GM21390 (cell line): ENCODE measurements around the gene SVOP.
"Not testable (repeated sequence)": the region's sequence is repeated elsewhere in the genome, so short reads cannot be mapped to it uniquely, and the experiment has no call there.

Experiments used
- ATAC-seq: cut with Tn5 transposase; IDR thresholded peaks from one replicate; pipeline ENCODE4 v1.9.1; 2021; ENCODE audit not compliant: unreplicated experiment

The SVOP gene

GRCh38 chr12:108896336-108896735 lies 124.5 kb downstream of the SVOP start:
- ATAC-seq = no peak

GRCh38 chr12:108895220-108895802 lies 125.6 kb downstream of the SVOP start:
- ATAC-seq = no peak

GRCh38 chr12:108890208-108890607 lies 130.7 kb downstream of the SVOP start:
- no peak for ATAC-seq

GRCh38 chr12:108888031-108888430 lies 132.8 kb downstream of the SVOP start:
- no peak for ATAC-seq

GRCh38 chr12:108886873-108887629 lies 133.8 kb downstream of the SVOP start:
- no peak for ATAC-seq

GRCh38 chr12:108884116-108885012 lies 136.5 kb downstream of the SVOP start:
- no peak for ATAC-seq

GRCh38 chr12:108881953-108882352 lies 138.9 kb downstream of the SVOP start:
- ATAC-seq = no peak

- no peak for ATAC-seq
Measured at GRCh38 chr12:108879615-108880254, 141.1 kb downstream of the SVOP start, which contains the start of gene DAO. Gene DAO (plus strand): TSS chr12:108880092. CDS start chr12:108885007, 4,915 bp downstream.

- ATAC-seq = no peak
Measured at GRCh38 chr12:108876550-108876949, 144.3 kb downstream of the SVOP start.

GRCh38 chr12:108875682-108876361 lies 145.0 kb downstream of the SVOP start:
- ATAC-seq = no peak

- no peak for ATAC-seq
Measured at GRCh38 chr12:108875280-108875679, 145.6 kb downstream of the SVOP start.

GRCh38 chr12:108868781-108869180 lies 152.1 kb downstream of the SVOP start:
- ATAC-seq = no peak

- ATAC-seq = not testable (repeated sequence)
Measured at GRCh38 chr12:108866083-108866482, 154.8 kb downstream of the SVOP start.

- ATAC-seq = no peak
Measured at GRCh38 chr12:108865169-108865568, 155.7 kb downstream of the SVOP start.

- ATAC-seq = no peak
Measured at GRCh38 chr12:108862588-108862959, 158.3 kb downstream of the SVOP start.

- peak; percentile 48 for ATAC-seq
Measured at GRCh38 chr12:108861878-108862587, 158.8 kb downstream of the SVOP start.

- no peak for ATAC-seq
Measured at GRCh38 chr12:108860443-108860842, 160.4 kb downstream of the SVOP start.

GRCh38 chr12:108859923-108860291 lies 161.0 kb downstream of the SVOP start:
- ATAC-seq = no peak

GRCh38 chr12:108859141-108859922 lies 161.5 kb downstream of the SVOP start:
- not testable (repeated sequence) for ATAC-seq
